Activated CD8-positive, alpha-beta T cell treated with anti-CD3 and anti-CD28 coated beads for 36 hours (primary cell): Measurements from ENCODE around the gene SLC44A2. TPM values are rescaled to one million over a fixed set of nuclear protein-coding genes. Genes with fewer than 3 reads are reported as not detected.

Experiments used
- ATAC-seq: fragments of 200-7000 bp; cut with Tn5 transposase; one replicate; pipeline ENCODE4 v1.10.0; 2021; ENCODE audit warnings: mild to moderate bottlenecking, moderate library complexity
- CTCF ChIA-PET: fragments of 350-600 bp; sonication (Branson Sonifier 250); formaldehyde crosslinking; loops from one replicate; lab custom pipeline; 2021; ENCODE audit warnings: antibody characterized with exemption; lab: Charles Lee
- POLR2A ChIA-PET: fragments of 350-600 bp; sonication (Branson Sonifier 250); formaldehyde crosslinking; loops from one replicate; lab custom pipeline; 2021; ENCODE audit warnings: antibody characterized with exemption; lab: Charles Lee
- DNase-seq: peaks from one replicate; pipeline ENCODE4 v3.0.0-alpha.2; 2020
- H3K27ac Mint-ChIP-seq: one replicate; pipeline ENCODE4 v1.8.0; 2021; ENCODE audit warnings: mild to moderate bottlenecking, mixed read lengths
- H3K27me3 Mint-ChIP-seq: one replicate; pipeline ENCODE4 v1.8.0; 2021; ENCODE audit warnings: mixed read lengths
- H3K36me3 Mint-ChIP-seq: one replicate; pipeline ENCODE4 v1.8.0; 2021; ENCODE audit warnings: low read depth, mixed read lengths
- H3K4me1 Mint-ChIP-seq: one replicate; pipeline ENCODE4 v1.8.0; 2021; ENCODE audit warnings: low read depth, mixed read lengths
- H3K4me3 Mint-ChIP-seq: one replicate; pipeline ENCODE4 v1.8.0; 2021; ENCODE audit warnings: mild to moderate bottlenecking, moderate library complexity, mixed read lengths
- H3K9me3 Mint-ChIP-seq: one replicate; pipeline ENCODE4 v1.8.0; 2021; ENCODE audit warnings: mixed read lengths
- intact Hi-C: fragments of 100-400 bp; cut with micrococcal nuclease; formaldehyde crosslinking; loops from one replicate; pipeline ENCODE4 v1.10.0; 2022
- total RNA-seq, 2 experiments: library from RNA; stranded (reverse); gene quantifications; one replicate each; pipeline ENCODE4 v1.2.3, GENCODE V29; 2021
- TF ChIP-seq, protein P1 (sequence below): fragments of 200-600 bp; IDR thresholded peaks from one replicate; pipeline ENCODE4 v1.8.0; 2022; ENCODE audit warnings: antibody characterized with exemption, mild to moderate bottlenecking

SLC44A2 gene
- total RNA-seq, 2 experiments from 2014 or later: 66.0 to 71.4 TPM

- H3K36me3 Mint-ChIP-seq: peaks cover 45% of the 10 kb centered on the region
- no peaks in the 10 kb centered on the region for H3K9me3 Mint-ChIP-seq
- DNase-seq (no peak), ATAC-seq (no peak)
- TF ChIP-seq, protein P1, sequence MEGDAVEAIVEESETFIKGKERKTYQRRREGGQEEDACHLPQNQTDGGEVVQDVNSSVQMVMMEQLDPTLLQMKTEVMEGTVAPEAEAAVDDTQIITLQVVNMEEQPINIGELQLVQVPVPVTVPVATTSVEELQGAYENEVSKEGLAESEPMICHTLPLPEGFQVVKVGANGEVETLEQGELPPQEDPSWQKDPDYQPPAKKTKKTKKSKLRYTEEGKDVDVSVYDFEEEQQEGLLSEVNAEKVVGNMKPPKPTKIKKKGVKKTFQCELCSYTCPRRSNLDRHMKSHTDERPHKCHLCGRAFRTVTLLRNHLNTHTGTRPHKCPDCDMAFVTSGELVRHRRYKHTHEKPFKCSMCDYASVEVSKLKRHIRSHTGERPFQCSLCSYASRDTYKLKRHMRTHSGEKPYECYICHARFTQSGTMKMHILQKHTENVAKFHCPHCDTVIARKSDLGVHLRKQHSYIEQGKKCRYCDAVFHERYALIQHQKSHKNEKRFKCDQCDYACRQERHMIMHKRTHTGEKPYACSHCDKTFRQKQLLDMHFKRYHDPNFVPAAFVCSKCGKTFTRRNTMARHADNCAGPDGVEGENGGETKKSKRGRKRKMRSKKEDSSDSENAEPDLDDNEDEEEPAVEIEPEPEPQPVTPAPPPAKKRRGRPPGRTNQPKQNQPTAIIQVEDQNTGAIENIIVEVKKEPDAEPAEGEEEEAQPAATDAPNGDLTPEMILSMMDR: no peak
- no peak overlapping the region for H3K4me3 Mint-ChIP-seq
- H3K27ac Mint-ChIP-seq: no peak overlapping the region
- no peaks in the 10 kb centered on the region for H3K27me3 Mint-ChIP-seq
- POLR2A ChIA-PET: interaction anchor here (1.1 to 3.1 kb wide), 7 partner anchors 8 to 121 kb away, joined by 3 to 14 read pairs (median 6); partner anchors contain the start of genes KRI1 and QTRT1
- H3K4me1 Mint-ChIP-seq: no peaks in the 10 kb centered on the region
- CTCF ChIA-PET: interaction anchor here (1.0 kb wide), 1 partner anchor 9 kb away, joined by 3 read pairs; no protein-coding TSS in a partner anchor
- intact Hi-C loops: no loop called here
These were observed 61.5 kb downstream of the SLC44A2 start for GRCh38 chr19:10686661-10687517.

DNA sequence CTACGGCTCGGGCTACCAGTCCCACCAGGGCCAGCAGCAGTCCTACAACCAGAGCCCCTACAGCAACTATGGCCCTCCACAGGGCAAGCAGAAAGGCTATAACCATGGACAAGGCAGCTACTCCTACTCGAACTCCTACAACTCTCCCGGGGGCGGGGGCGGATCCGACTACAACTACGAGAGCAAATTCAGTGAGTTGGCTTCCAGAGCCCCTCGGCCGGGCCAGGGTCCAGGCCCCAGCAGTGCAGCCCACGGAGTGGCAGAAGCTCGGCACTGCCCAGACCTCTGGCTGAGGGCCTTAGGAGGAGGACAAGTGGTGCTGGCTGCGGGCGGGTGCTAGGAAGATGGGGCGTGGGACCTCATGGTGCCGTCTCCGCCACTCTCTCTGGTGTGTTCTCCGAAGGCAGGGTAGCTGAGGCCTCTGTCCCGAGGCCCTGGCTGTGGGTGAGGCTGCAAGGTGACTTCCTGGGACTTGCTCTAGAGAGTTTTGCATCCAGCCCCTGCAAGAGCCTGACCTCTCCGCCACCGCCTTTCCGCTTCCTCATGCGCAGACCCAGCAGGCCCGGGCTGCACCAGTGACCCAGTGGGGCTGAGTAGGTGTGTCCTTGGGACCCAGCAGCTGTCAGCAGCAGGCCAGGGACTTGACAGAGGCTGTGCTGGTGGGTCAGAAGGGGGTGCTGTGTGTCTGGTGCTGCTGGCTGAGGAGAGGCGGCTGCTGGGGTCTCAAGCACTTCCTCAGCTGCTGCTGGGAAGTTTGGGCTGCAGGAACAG is 62.4 kb downstream of the SLC44A2 start:
- intact Hi-C loops: no loop called here
- H3K27me3 Mint-ChIP-seq: no peaks in the 10 kb centered on the region
- CTCF ChIA-PET: interaction anchor here (1.0 kb wide), 1 partner anchor 8 kb away, joined by 3 read pairs; no protein-coding TSS in a partner anchor
- H3K36me3 Mint-ChIP-seq: peaks cover 45% of the 10 kb centered on the region
- POLR2A ChIA-PET: interaction anchor here (0.8 to 3.1 kb wide), 9 partner anchors 10 to 122 kb away, joined by 3 to 14 read pairs (median 4); partner anchors contain the start of genes KRI1 and QTRT1
- ATAC-seq: no peak
- TF ChIP-seq, protein P1: no peak
- H3K4me3 Mint-ChIP-seq: no peak overlapping the region
- no peaks in the 10 kb centered on the region for H3K4me1 Mint-ChIP-seq
- DNase-seq: no peak
- no peak overlapping the region for H3K27ac Mint-ChIP-seq
- no peaks in the 10 kb centered on the region for H3K9me3 Mint-ChIP-seq

DNA sequence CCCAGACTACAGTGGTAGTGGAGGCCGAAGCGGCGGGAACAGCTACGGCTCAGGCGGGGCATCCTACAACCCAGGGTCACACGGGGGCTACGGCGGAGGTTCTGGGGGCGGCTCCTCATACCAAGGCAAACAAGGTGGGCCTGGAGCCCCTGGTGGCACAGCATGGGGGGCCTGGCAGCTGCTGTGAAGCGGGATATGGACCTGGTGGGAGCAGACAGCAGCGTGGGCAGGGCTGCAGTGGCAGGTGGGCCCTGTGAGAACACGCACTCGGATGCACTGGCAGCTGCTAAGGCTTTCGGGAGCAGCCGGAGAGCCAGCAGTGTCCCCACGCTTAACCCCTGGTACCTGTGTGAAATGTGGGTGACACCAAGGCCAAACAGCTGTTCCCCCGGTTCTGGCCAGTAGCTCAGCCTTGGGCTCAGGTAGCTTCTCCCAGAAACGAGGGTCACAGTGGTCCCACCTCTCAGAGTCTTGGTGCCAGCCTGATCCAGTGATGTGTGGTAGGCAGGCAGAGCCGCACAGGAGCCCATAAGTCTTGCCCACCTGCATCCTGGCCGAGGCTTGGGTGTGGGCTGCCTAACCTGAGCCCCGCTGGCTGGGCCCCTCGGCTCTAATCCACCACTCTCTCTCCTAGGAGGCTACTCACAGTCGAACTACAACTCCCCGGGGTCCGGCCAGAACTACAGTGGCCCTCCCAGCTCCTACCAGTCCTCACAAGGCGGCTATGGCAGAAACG is 63.4 kb downstream of the SLC44A2 start:
- H3K36me3 Mint-ChIP-seq: peaks cover 45% of the 10 kb centered on the region
- no peak overlapping the region for H3K4me3 Mint-ChIP-seq
- TF ChIP-seq, protein P1: no peak
- DNase-seq (no peak), ATAC-seq (no peak)
- CTCF ChIA-PET: interaction anchor here (1.2 kb wide), 1 partner anchor 11 kb away, joined by 4 read pairs; no protein-coding TSS in a partner anchor
- no peaks in the 10 kb centered on the region for H3K9me3 Mint-ChIP-seq
- H3K27me3 Mint-ChIP-seq: no peaks in the 10 kb centered on the region
- intact Hi-C loops: no loop called here
- H3K27ac Mint-ChIP-seq: no peak overlapping the region
- no peaks in the 10 kb centered on the region for H3K4me1 Mint-ChIP-seq
- POLR2A ChIA-PET: interaction anchor here (0.6 to 3.1 kb wide), 11 partner anchors 8 to 127 kb away, joined by 3 to 14 read pairs (median 4); partner anchors contain the start of gene QTRT1

DNA sequence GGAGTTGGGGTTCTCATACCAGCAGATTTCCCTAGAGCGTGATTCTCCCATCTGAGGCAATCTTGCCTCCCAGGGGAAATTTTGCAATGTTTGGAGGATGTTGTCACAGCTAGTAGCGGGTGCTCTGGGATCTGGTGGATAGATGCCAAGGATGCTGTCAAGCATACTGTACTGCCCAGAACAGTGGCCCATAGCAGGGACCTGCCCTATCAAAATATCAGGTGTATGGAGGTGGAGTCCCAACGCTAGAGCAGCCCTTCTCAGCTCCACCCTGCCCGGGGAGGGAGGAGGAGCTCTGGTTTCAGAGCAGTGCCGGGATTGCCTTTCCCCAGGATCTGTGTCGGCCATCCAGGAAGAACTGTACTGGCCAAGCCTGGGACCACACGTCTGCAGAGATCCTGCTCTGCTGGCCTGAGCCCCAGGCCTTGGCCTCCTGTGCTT is 65.0 kb downstream of the SLC44A2 start:
- H3K4me3 Mint-ChIP-seq: no peak overlapping the region
- intact Hi-C loops: no loop called here
- CTCF ChIA-PET: interaction anchor here (0.9 to 1.5 kb wide), 3 partner anchors 10 to 109 kb away, joined by 3 to 5 read pairs (median 3); no protein-coding TSS in a partner anchor

More for the DNA sequence above, 65.0 kb downstream of the SLC44A2 start:
- POLR2A ChIA-PET: interaction anchor here (0.8 to 1.9 kb wide), 8 partner anchors 9 to 100 kb away, joined by 3 to 7 read pairs (median 4); no protein-coding TSS in a partner anchor
- Mint-ChIP-seq H3K27me3 (no peaks in the 10 kb centered on the region), H3K4me1 (peaks cover 8% of the 10 kb centered on the region), H3K9me3 (no peaks in the 10 kb centered on the region), H3K36me3 (peaks cover 38% of the 10 kb centered on the region), H3K27ac (no peak overlapping the region)
- TF ChIP-seq, protein P1: no peak
- no peak for ATAC-seq
- DNase-seq: no peak
